ENCODE measurements around the gene CGREF1. TPM values are rescaled to one million over a fixed set of nuclear protein-coding genes. Genes with fewer than 3 reads are reported as not detected.

The CGREF1 gene, protein sequence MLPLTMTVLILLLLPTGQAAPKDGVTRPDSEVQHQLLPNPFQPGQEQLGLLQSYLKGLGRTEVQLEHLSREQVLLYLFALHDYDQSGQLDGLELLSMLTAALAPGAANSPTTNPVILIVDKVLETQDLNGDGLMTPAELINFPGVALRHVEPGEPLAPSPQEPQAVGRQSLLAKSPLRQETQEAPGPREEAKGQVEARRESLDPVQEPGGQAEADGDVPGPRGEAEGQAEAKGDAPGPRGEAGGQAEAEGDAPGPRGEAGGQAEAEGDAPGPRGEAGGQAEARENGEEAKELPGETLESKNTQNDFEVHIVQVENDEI
- total RNA-seq: 29.1 TPM

DNA sequence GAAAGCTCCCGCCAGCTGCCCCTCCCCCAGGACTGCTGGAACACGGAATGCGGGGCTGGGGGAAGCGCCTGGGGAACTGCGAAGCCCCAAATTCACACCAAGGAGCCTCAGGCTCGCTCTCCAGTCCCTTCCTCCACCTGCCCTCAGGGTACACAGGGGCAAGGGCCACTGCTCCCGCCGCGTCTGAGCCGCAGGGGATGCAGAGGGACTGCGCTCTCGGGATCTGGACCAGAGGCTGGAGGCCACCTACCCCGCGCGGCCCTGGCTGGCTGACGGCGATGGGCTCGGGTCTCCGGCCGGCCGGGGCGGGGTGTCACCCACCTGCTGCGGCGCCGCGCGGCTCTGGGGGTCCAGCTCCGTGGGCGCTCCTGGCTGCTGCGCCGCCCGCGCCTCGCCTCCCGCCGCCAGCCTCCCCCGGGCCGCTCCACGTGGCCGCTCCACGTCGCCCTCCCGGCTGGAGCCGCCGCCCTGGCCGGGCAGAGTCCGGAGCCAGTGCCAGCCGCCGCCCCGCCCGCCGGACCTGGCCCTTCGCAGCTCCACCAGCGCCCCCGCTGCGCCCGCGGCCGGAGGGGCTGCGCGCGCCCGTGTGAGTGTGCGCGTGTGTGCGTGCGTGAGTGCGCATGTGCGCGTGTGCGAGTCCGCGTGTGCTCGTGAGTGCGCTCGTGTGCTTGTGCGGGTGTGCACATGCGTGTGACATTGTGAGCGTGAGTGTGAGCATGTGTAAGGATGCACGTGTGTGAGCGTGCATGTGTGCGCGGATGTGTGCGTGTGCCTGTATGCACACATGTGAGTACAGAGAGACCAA is at the start of gene CGREF1:
CGREF1 (minus strand) TSS at position 604 of the 805 bp plus-strand sequence. CDS start 14,762 bp downstream, outside the sequence.

DNA sequence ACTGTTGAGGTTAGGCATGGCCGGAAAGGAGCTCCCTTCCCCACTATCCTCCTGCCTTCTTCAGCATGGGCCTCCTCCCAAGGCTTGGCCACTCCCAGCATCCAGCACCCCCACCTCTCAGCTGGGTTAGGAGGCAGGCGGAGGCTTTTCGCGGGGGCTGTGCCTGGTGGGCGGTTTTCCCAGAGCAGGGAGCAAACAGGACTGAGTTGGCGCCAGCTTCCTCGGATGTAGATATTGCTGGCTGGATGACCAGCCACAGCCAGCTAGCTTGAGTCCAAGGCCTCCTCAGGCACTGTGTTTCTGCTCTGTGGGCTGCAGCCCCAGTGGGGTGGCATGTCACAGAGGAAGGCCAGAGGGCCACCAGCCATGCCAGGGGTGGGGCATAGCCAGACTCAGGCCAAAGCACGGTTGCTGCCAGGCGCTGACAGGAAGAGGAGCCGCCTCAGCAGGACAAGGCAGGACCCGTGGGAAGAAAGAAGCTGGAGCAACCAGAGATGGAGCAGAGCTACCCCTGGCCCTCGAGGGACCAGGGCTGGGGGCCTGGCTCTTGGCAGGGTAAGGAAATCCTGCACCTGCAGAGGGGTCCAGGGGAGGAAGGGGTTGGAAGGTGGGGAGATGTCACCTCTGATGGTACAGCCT is 30.0 kb upstream of the CGREF1 start, which contains the start of gene TCF23:
TCF23 (plus strand) TSS at position 204 of the 639 bp plus-strand sequence; CDS start at position 334, 130 bp downstream.

DNA sequence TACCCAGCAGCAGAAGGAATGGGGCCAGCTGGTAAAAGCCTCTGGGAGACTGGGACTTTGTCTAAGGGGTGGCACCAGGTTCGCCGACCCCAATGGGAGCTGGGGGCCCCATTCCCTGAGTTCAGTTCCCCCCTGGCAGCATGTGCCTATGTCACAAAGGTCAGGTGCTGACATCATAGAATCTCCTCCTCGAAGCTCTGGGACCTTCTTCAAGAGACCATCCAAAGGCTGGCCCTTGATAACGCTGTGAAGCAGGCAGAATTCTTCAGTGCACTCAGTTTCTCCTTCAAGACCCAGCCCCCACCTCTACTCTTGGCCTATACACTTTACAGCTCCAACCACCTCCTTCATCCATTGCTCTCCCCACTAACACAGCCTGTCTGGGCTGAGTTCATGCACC is 20.4 kb upstream of the CGREF1 start, which contains the start of gene PRR30:
PRR30 (minus strand) TSS at position 101 of the 400 bp plus-strand sequence. CDS start 1,081 bp downstream, outside the sequence.

DNA sequence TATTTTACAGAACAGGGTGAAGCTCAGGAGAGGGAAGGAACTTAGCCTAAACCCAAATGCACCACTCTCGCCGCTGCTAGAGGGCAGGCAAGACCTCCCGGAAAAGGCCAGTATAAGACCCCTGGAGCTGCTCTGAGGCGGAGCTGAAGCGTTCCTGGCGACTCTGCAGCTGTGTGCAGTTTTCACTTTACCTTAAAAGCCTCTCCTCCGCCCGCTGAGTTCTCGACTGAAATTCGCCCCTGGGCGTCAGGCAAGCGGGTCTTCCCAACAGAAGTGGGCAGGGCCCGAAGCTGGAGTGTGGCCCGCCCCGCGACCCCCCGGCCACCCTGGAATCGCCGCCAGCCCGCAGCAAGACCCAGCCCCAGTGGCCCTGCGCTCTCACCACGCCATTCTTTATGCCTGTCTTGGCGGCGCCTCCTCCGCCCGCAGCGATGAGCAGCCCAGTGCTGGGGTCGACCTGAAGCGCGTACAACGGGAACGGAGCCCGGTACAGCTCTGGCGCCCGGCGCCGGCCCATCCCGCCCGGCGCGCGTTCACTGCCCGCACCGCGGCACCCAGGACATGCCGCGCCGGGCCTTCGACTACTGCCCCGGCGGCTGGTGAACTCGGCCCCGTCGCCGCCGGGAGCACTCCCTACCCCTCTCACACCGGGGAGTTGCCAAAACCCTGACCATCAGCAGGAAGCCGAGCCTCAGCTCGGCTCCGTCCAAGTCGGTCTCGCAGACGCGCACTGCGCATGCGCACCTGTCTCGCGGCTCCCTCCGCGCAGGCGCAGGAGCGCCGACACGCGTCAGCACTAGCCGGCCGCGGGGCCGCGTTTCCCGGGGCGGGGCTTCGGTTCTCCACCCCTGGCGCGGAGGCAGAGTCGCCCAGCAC is 15.2 kb upstream of the CGREF1 start, which contains the start of gene PREB:
PREB (minus strand) TSS at position 732 of the 876 bp plus-strand sequence; CDS start at position 517, 215 bp downstream.

DNA sequence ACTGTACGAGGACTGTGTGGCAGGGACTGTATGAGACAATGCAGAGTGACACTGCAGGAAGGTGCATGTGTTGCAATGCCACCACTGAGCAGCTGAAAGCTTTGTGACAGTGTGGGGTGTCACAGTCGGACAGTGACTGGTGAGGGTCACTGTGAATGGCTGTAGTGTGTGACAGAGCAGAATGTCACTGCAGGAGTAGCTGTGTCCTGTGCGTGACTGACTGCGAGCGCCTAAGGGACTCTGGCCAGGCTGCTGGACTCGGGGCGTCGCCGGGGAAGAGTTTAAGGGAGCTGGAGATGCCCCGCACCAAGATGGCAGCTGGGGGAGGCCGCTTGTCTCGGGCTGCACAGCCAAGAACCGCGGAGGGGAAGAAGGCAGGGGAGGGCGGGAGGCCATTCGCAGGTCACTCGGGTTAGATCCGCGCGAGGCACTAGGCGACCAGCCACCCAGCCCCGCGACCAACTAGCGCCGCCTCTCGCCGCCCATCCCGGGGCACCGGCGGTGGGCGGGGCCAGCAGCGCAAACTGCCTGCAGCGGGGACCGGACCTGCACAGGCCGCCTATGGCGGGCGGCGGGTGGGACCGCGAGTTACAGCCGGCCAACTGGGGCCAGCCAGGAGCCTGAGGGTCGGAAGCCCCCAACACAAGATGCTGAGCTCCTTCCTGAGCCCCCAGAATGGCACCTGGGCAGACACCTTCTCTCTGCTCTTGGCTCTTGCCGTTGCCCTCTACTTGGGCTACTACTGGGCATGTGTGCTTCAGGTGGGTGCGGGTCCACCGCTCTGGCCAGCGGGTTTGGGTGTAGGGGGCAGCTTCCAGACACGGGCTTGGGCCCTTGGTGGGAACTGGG is 4.6 kb upstream of the CGREF1 start, which contains the start of gene ABHD1:
ABHD1 (plus strand) TSS at position 514 of the 849 bp plus-strand sequence; CDS start at position 648, 134 bp downstream.

DNA sequence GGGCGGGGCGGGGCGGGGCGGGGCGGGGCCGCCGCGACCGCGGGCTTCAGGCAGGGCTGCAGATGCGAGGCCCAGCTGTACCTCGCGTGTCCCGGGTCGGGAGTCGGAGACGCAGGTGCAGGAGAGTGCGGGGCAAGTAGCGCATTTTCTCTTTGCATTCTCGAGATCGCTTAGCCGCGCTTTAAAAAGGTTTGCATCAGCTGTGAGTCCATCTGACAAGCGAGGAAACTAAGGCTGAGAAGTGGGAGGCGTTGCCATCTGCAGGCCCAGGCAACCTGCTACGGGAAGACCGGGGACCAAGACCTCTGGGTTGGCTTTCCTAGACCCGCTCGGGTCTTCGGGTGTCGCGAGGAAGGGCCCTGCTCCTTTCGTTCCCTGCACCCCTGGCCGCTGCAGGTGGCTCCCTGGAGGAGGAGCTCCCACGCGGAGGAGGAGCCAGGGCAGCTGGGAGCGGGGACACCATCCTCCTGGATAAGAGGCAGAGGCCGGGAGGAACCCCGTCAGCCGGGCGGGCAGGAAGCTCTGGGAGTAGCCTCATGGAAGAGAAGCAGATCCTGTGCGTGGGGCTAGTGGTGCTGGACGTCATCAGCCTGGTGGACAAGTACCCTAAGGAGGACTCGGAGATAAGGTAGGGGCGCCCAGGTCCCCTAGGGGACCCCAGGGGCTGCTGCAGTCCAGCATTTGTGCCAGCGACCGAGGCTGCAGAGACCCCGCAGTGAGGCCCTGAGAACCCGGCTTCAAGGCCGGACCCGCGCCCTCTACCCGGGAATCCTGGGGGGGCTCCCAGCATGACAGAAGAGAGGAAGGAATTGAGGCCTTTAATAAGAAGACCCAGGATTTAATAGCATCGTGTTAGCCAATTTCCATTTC is 32.0 kb downstream of the CGREF1 start, which contains the start of gene KHK:
KHK (plus strand) TSS at position 49 of the 870 bp plus-strand sequence; CDS start at position 537, 488 bp downstream.

DNA sequence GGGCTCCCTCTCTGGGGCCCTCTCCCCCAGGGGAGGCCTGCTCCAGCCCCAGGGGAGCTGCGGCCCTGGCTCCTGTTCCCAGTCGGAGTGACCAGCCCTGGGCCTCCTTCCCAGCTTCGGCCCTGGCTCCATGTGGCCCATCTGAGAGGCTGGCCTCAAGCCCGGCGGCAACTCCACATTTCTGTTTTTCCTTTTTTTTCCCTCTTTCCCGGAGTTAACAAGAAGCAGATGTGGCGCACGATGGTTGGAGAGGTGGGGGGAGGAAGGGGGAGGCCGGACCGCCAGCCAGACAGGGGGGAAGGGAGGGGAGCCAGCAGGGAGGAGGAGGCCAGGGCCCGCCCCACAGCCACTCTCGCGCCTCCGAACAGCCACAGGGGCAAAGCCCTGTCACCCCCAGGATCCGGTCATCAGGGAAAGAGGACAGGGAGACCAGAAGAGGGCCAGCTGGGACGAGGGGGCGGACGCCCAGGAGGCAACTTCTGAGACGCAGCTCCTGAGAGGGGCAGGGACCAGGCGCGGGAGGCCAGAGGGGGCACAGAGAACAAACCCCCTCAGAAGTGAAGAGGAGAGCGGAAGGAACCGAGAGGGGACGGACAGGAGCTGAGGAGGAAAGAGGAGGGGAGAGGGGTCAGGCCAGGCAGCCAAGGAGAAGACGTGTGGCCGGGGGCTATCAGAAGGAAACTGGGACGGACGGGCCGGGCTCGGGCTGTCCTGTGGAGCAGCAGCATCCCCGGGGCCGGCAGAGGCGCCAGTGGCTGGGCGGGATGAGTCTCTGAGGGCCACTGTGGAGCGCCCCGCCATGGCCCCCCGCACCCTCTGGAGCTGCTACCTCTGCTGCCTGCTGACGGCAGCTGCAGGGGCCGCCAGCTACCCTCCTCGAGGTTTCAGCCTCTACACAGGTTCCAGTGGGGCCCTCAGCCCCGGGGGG is 40.4 kb downstream of the CGREF1 start, which contains the start of gene EMILIN1:
EMILIN1 (plus strand) TSS at position 349 of the 928 bp plus-strand sequence; CDS start at position 800, 451 bp downstream.

DNA sequence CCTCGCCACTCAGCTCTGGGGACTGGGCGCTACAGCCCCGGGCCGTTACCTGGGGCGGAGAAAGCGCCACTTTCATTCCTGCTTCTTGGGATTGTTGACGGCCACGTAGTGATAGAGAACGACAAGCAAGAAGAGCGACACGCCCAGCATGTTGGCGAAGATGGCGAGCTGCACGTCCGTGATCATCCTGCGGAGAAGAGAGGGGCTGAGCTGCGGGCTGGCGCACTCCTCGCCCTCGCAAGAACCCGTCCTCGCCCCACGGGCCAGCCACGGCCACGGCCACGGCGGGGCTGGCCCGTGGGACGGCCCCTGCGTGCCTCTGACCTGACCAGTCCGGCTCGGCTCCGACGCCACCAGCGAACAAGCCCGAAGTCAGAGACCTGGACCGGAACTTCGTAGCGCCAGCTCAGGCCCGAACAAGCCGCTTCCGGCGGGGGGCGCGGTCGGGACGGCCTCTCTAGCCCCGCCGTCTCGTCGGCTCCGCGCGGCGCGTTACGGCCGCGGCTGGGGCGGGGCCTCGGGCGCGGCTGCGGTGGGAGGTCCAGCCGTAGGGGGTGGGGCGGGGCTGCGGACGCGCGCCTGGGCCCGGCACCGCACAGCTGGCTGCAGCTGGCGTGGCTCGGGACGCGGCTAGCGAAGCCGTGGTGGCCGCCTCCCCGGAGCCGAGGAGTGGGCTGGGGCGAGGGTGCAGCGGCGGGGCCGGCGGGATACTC is 47.5 kb downstream of the CGREF1 start, which contains the start of gene OST4:
OST4 (minus strand) TSS at position 378 of the 713 bp plus-strand sequence.

DNA sequence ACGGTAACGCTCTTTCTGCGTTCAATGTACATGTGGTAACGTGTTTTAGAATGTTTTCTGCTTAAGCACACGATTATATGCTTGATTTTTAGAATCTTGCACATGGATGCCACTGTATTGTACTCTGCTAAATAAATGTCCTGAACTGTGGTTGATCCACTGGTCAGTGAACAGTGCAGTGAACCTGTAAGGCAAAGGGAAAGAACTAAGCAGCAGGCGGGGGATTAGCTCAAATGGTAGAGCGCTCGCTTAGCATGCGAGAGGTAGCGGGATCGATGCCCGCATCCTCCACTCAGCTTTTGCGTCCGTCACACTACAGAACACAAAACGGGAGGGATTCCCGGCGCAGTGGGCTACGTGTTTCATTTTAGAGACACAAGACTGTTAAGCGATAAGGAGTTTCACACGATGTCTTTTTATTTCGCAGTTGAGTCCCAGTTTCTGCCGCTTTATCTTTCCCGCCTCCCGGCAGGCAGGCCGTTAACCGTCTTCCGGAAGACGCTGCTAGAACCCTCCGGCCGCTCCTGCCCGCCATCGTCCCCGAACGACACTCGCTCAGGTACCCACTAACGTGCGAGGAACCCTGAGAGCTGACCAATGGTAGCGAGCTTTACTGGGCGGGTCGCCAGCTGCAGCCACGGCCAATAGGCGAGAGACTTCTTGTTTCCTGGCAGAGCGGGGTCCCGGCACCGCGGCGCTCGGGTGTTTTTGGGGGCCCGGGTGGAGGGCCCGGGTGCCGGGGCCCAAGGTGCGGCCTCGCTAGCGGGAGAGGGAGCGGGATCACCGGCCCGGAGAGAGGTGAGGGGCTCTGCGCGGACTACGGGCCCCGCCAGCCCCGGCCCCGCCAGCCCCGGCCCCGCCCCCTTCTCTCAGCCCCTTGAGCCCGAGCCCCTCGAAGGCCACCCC is 67.7 kb downstream of the CGREF1 start, which contains the start of gene AGBL5:
AGBL5 (plus strand) TSS at position 673 of the 906 bp plus-strand sequence. CDS start 1,291 bp downstream, outside the sequence.

Other genes starting within 250 kb of the CGREF1 start
- gene MAPRE3, start 148.5 kb downstream of the CGREF1 start, total RNA-seq: 35.7 TPM
- gene TMEM214, start 86.2 kb downstream of the CGREF1 start, total RNA-seq: 15.7 TPM
- 16.3 TPM for gene AGBL5, start 67.5 kb downstream of the CGREF1 start, total RNA-seq
- gene OST4, start 47.5 kb downstream of the CGREF1 start, total RNA-seq: 192 TPM
- gene EMILIN1, start 40.5 kb downstream of the CGREF1 start, total RNA-seq: 2.2 TPM
- 6.9 TPM for gene KHK, start 32.4 kb downstream of the CGREF1 start, total RNA-seq
- gene ABHD1, start 4.7 kb upstream of the CGREF1 start, total RNA-seq: 0.31 TPM
- gene PREB, start 15.5 kb upstream of the CGREF1 start, total RNA-seq: 21.9 TPM
- not detected for gene PRR30, start 20.3 kb upstream of the CGREF1 start, total RNA-seq
- gene TCF23, start 29.9 kb upstream of the CGREF1 start, total RNA-seq: not detected
- gene ATRAID, start 92.9 kb upstream of the CGREF1 start, total RNA-seq: 35.4 TPM
- 28.8 TPM for gene SLC5A6, start 93.1 kb upstream of the CGREF1 start, total RNA-seq
- gene CAD, start 98.2 kb upstream of the CGREF1 start, total RNA-seq: 20.7 TPM
- gene SLC30A3, start 143.9 kb upstream of the CGREF1 start, total RNA-seq: 0.31 TPM
- not detected for gene DNAJC5G, start 156.3 kb upstream of the CGREF1 start, total RNA-seq
- gene TRIM54, start 163.3 kb upstream of the CGREF1 start, total RNA-seq: not detected
- not detected for gene UCN, start 189.3 kb upstream of the CGREF1 start, total RNA-seq
- gene MPV17, start 204.0 kb upstream of the CGREF1 start, total RNA-seq: 107 TPM
- gene GTF3C2, start 237.6 kb upstream of the CGREF1 start, total RNA-seq: 56.7 TPM